Astrocyte (in vitro differentiated cells and primary cell): Measurements from ENCODE around the gene SBNO2.
"Not testable (repeated sequence)": the region's sequence is repeated elsewhere in the genome, so short reads cannot be mapped to it uniquely, and the experiment has no call there.

Experiments
- EZH2 ChIP-seq: IDR thresholded peaks from 2 replicates; pipeline ENCODE4 v1.6.1; 2012; ENCODE audit warnings: mild to moderate bottlenecking, low read length, inconsistent platforms; ENCODE audit not compliant: insufficient read depth
- TF ChIP-seq, protein P1 (sequence below): IDR thresholded peaks from 2 replicates; pipeline ENCODE4 v1.5.1; 2011; ENCODE audit warnings: low read depth, mild to moderate bottlenecking, inconsistent platforms, low read length, moderate library complexity; ENCODE audit not compliant: insufficient read depth

DNA sequence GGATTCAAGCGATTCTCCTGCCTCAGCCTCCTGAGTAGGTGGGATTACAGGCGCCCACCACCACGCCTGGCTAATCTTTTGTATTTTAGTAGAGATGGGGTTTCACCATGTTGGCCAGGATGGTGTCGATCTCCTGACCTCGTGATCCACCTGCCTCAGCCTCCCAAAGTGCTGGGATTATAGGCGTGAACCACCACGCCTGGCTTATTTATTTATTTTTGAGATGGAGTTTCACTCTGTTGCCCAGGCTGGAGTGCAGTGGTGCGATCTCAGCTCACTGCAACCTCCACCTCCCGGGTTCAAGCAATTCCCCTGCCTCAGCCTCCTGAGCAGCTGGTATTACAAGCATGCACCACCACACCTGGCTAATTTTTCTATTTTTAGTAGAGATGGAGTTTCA, 59.3 kb downstream of the SBNO2 start:
- TF ChIP-seq, protein P1, sequence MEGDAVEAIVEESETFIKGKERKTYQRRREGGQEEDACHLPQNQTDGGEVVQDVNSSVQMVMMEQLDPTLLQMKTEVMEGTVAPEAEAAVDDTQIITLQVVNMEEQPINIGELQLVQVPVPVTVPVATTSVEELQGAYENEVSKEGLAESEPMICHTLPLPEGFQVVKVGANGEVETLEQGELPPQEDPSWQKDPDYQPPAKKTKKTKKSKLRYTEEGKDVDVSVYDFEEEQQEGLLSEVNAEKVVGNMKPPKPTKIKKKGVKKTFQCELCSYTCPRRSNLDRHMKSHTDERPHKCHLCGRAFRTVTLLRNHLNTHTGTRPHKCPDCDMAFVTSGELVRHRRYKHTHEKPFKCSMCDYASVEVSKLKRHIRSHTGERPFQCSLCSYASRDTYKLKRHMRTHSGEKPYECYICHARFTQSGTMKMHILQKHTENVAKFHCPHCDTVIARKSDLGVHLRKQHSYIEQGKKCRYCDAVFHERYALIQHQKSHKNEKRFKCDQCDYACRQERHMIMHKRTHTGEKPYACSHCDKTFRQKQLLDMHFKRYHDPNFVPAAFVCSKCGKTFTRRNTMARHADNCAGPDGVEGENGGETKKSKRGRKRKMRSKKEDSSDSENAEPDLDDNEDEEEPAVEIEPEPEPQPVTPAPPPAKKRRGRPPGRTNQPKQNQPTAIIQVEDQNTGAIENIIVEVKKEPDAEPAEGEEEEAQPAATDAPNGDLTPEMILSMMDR: not testable (repeated sequence)
- TF ChIP-seq EZH2: not testable (repeated sequence)
